GM21367 (cell line): Measurements from ENCODE around the gene B3GALT5.
"Not testable (repeated sequence)": the region's sequence is repeated elsewhere in the genome, so short reads cannot be mapped to it uniquely, and the experiment has no call there.

Experiments used
- ATAC-seq: cut with Tn5 transposase; IDR thresholded peaks from one replicate; pipeline ENCODE4 v1.9.1; 2021; ENCODE audit not compliant: unreplicated experiment

B3GALT5 gene

GRCh38 chr21:39612233-39613040 lies at the start of gene B3GALT5:
TSS of gene B3GALT5 (plus strand) at chr21:39612940. CDS start at chr21:39660560, 47,620 bp downstream.
- no peak for ATAC-seq

GRCh38 chr21:39564200-39564599 lies 48.5 kb upstream of the B3GALT5 start:
- ATAC-seq, result no peak

GRCh38 chr21:39567180-39567972 lies 45.4 kb upstream of the B3GALT5 start:
- ATAC-seq, result no peak

- no peak for ATAC-seq
Measured at GRCh38 chr21:39568361-39568760, 44.4 kb upstream of the B3GALT5 start.

- ATAC-seq, result no peak
Measured at GRCh38 chr21:39575775-39576174, 37.0 kb upstream of the B3GALT5 start.

GRCh38 chr21:39576518-39577128 lies 36.1 kb upstream of the B3GALT5 start:
- no peak for ATAC-seq

GRCh38 chr21:39579734-39580332 lies 32.9 kb upstream of the B3GALT5 start:
- ATAC-seq, result no peak

GRCh38 chr21:39580744-39581143 lies 32.0 kb upstream of the B3GALT5 start:
- ATAC-seq, result no peak

GRCh38 chr21:39581414-39581813 lies 31.3 kb upstream of the B3GALT5 start:
- no peak for ATAC-seq

GRCh38 chr21:39582749-39583148 lies 30.0 kb upstream of the B3GALT5 start:
- ATAC-seq, result no peak

GRCh38 chr21:39583586-39583985 lies 29.2 kb upstream of the B3GALT5 start:
- not testable (repeated sequence) for ATAC-seq

- no peak for ATAC-seq
Measured at GRCh38 chr21:39587376-39587775, 25.4 kb upstream of the B3GALT5 start.

- ATAC-seq, result no peak
Measured at GRCh38 chr21:39588884-39589283, 23.9 kb upstream of the B3GALT5 start.

- no peak for ATAC-seq
Measured at GRCh38 chr21:39593522-39593921, 19.2 kb upstream of the B3GALT5 start.

- ATAC-seq, result no peak
Measured at GRCh38 chr21:39595465-39595864, 17.3 kb upstream of the B3GALT5 start.

GRCh38 chr21:39597595-39597994 lies 15.1 kb upstream of the B3GALT5 start:
- no peak for ATAC-seq

- ATAC-seq, result no peak
Measured at GRCh38 chr21:39599191-39599970, 13.4 kb upstream of the B3GALT5 start.

- ATAC-seq, result no peak
Measured at GRCh38 chr21:39601187-39601928, 11.4 kb upstream of the B3GALT5 start.

GRCh38 chr21:39602076-39602689 lies 10.6 kb upstream of the B3GALT5 start:
- ATAC-seq, result no peak
